Trophoblast cell (in vitro differentiated cells and primary cell): ENCODE data around the gene LRRC25.

ENCODE experiments used
- DNase-seq, 2 donors: peaks; one replicate each; pipeline ENCODE4 v3.0.0-alpha.2; 2016
- H2AFZ ChIP-seq: 2 replicates; pipeline ENCODE4 v1.6.1; 2013; ENCODE audit warnings: low read length, moderate library complexity, mild to moderate bottlenecking; ENCODE audit not compliant: insufficient read depth, poor library complexity
- H2AK5ac ChIP-seq: 2 replicates; pipeline ENCODE4 v1.6.1; 2013; ENCODE audit warnings: mild to moderate bottlenecking, low read length
- H2BK120ac ChIP-seq: 2 replicates; pipeline ENCODE4 v1.6.1; 2013; ENCODE audit warnings: low read length, mild to moderate bottlenecking, moderate library complexity; ENCODE audit not compliant: insufficient read depth, poor library complexity
- H2BK12ac ChIP-seq: 2 replicates; pipeline ENCODE4 v1.6.1; 2013; ENCODE audit warnings: mild to moderate bottlenecking, low read length, moderate library complexity
- H2BK5ac ChIP-seq: 2 replicates; pipeline ENCODE4 v1.6.1; 2013; ENCODE audit warnings: low read length, low read depth, moderate library complexity, mild to moderate bottlenecking; ENCODE audit not compliant: poor library complexity
- H3K14ac ChIP-seq: 2 replicates; pipeline ENCODE4 v1.6.1; 2013; ENCODE audit warnings: mild to moderate bottlenecking, low read length
- H3K18ac ChIP-seq: 2 replicates; pipeline ENCODE4 v1.6.1; 2013; ENCODE audit warnings: mild to moderate bottlenecking, low read length
- H3K23ac ChIP-seq: 2 replicates; pipeline ENCODE4 v1.6.1; 2013; ENCODE audit warnings: low read length
- H3K27ac ChIP-seq: 2 replicates; pipeline ENCODE4 v1.5.1; 2013; ENCODE audit warnings: low read depth, mild to moderate bottlenecking, inconsistent platforms, low read length, moderate library complexity
- H3K27me3 ChIP-seq: 2 replicates; pipeline ENCODE4 v1.6.1; 2013; ENCODE audit warnings: inconsistent platforms, mild to moderate bottlenecking, low read length, moderate library complexity; ENCODE audit not compliant: insufficient read depth
- H3K36me3 ChIP-seq, 2 experiments: 1 replicate in 1 of 2; 2 replicates in 1 of 2; pipeline ENCODE4 v1.6.1; 2013; ENCODE audit warnings: low read length in 2 of 2, mild to moderate bottlenecking in 2 of 2, moderate library complexity in 1 of 2; ENCODE audit not compliant: insufficient read depth in 2 of 2, control insufficient read depth in 1 of 2
- H3K4ac ChIP-seq: 2 replicates; pipeline ENCODE4 v1.6.1; 2013; ENCODE audit warnings: low read depth, mild to moderate bottlenecking, low read length, moderate library complexity
- H3K4me1 ChIP-seq, 2 experiments: 1 replicate in 1 of 2; 2 replicates in 1 of 2; pipeline ENCODE4 v1.6.1; 2013; ENCODE audit warnings: low read length in 2 of 2, mild to moderate bottlenecking in 2 of 2, moderate library complexity in 1 of 2; ENCODE audit not compliant: insufficient read depth in 2 of 2, control insufficient read depth in 1 of 2
- H3K4me2 ChIP-seq: 2 replicates; pipeline ENCODE4 v1.6.1; 2013; ENCODE audit warnings: inconsistent platforms, mild to moderate bottlenecking, low read length, moderate library complexity
- H3K4me3 ChIP-seq: 2 replicates; pipeline ENCODE4 v1.5.1; 2013; ENCODE audit warnings: mild to moderate bottlenecking, low read depth, low read length, inconsistent platforms
- H3K79me1 ChIP-seq: one replicate; pipeline ENCODE4 v1.6.1; 2013; ENCODE audit warnings: low read length
- H3K79me2 ChIP-seq: 2 replicates; pipeline ENCODE4 v1.6.1; 2013; ENCODE audit warnings: low read length, mild to moderate bottlenecking; ENCODE audit not compliant: control insufficient read depth, insufficient read depth, poor library complexity
- H3K9ac ChIP-seq: 2 replicates; pipeline ENCODE4 v1.6.1; 2013; ENCODE audit warnings: mild to moderate bottlenecking, low read length
- H3K9me3 ChIP-seq: 2 replicates; pipeline ENCODE4 v1.6.1; 2013; ENCODE audit warnings: low read depth, mild to moderate bottlenecking, control low read depth, inconsistent platforms, low read length; ENCODE audit not compliant: insufficient read depth
- H4K12ac ChIP-seq: 2 replicates; pipeline ENCODE4 v1.6.1; 2013; ENCODE audit warnings: low read depth, mild to moderate bottlenecking, low read length, moderate library complexity
- H4K8ac ChIP-seq: 2 replicates; pipeline ENCODE4 v1.6.1; 2013; ENCODE audit warnings: low read depth, mild to moderate bottlenecking, low read length, moderate library complexity
- H4K91ac ChIP-seq: one replicate; pipeline ENCODE4 v1.6.1; 2013; ENCODE audit warnings: low read depth, mild to moderate bottlenecking, low read length, moderate library complexity
- WGBS: extraction: QIAGEN DNeasy Blood & Tissue Kit; methylation state at CpG from one replicate; pipeline ENCODE4 v1.1.7; 2013; ENCODE audit warnings: missing lambda C conversion rate; ENCODE audit not compliant: insufficient read length, insufficient coverage; ENCODE audit errors: extremely low coverage; 5-methylcytosine and 5-hydroxymethylcytosine counted together

LRRC25 gene

DNA sequence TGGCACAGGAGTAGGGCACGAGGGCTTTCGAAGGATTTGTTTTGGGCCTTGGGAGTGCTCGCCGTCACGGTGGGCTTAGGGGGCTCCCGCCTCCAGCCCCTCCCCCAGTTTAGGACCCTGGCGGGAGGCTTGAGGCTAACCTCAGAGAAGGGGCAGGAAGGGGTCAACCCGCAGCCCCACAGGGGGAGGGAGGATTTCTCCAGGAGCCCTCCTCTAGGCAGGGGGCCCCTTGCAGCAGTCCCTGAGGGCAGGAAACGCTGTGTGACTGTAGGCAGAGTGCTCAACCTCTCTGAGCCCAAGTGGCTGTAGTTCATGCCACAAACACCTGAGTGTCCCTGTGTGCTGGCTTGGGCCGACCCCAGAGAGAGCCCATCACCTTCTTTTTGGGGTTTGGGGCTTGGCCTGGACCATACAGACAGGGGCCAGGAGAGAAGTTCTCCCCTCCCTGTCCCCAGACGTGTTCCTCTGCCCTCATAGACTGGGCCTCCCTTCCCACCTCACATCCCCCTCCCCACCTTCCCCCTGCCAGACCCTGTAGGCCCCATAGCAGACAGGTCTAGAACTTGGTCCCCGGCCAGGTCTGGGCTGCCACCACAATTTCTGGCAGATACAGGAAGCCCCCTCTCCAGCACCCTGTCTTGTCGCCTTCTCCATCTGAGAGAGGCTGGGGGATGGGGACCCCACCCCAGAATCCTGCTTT is 32.4 kb upstream of the LRRC25 start:
- peaks cover 20% of the 10 kb centered on the region for H3K79me1 ChIP-seq

DNA sequence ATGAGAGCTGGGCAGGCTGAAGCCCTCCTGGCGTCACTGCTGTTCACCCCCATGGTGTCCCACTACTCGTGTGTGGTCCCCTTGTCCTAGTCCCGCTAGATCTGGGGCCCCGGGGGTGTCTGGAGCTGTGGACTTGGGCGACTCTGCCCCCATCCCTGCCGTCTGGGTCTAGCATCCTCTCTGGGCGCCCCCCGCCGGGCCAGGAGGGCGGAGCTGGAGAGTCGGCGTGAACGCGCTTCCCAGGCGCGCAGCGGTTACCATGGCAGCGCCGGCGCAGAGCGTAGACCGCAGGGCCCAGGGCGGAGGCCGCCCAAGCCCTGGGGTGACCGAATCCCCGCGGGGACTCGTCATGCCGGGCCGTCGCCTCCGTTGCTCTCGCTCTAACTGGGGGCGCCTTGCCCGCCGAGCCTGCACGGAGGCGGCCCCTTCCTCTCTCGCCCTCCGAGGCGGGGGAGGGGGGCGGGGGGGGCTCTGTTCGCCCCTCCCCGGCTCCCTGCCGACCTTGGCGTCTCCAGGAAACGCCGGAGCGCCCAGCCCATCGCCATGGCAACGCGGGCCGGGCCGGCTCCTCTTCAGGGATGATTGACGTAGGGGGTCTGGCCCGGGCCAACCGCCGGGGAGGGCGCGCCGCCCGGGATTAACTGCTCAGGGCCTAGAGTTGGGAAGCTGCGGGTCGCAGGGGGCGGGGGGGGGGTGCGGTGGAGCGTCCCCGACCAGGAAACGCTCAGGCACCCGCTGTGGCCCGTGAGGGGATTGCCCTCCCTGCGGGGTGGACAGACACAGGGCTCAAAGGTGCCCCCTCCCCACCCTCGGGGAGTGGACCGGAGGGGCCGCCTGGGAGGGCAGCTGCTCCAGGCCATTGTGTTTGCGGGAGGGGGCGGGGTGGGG is 31.6 kb upstream of the LRRC25 start:
- H3K14ac ChIP-seq, result peak overlapping the region; percentile 36
- H3K4me1 ChIP-seq, result peaks cover 23 to 24% of the 10 kb centered on the region in 2 experiments
- H2BK12ac ChIP-seq, result peak overlapping the region; percentile 51
- H2AFZ ChIP-seq, result no peak overlapping the region
- peak overlapping the region; percentile 7 for H4K12ac ChIP-seq
- DNase-seq, result peak; percentile 40 to 61
- peak overlapping the region; percentile 33 for H3K18ac ChIP-seq
- no peaks in the 10 kb centered on the region for H3K9me3 ChIP-seq
- peaks cover 8% of the 10 kb centered on the region for H3K79me2 ChIP-seq
- peaks cover 18% of the 10 kb centered on the region for H3K79me1 ChIP-seq
- H3K4me3 ChIP-seq, result peak overlapping the region; percentile 67
- H2BK120ac ChIP-seq, result peak overlapping the region; percentile 52
- peak overlapping the region; percentile 79 for H4K91ac ChIP-seq
- WGBS, result no CpG with 5 or more reads among the region's 77 CpGs
- peaks cover 0 to 4% of the 10 kb centered on the region in 2 experiments for H3K36me3 ChIP-seq
- no peak overlapping the region for H3K9ac ChIP-seq
- no peaks in the 10 kb centered on the region for H3K27me3 ChIP-seq
- peak overlapping the region; percentile 61 for H4K8ac ChIP-seq
- H3K23ac ChIP-seq, result no peak overlapping the region
- H3K27ac ChIP-seq, result peak overlapping the region; percentile 15
- peak overlapping the region; percentile 50 for H2BK5ac ChIP-seq
- peak overlapping the region; percentile 34 for H3K4ac ChIP-seq
- H3K4me2 ChIP-seq, result peak overlapping the region; percentile 70
- peak overlapping the region; percentile 40 for H2AK5ac ChIP-seq

More for the DNA sequence above, 32.4 kb upstream of the LRRC25 start:
- no peak overlapping the region for H3K27ac ChIP-seq
- H2AFZ ChIP-seq, result no peak overlapping the region
- peak overlapping the region; percentile 40 for H4K12ac ChIP-seq
- no peaks in the 10 kb centered on the region for H3K9me3 ChIP-seq
- DNase-seq, result no peak
- peak overlapping the region; percentile 70 for H3K4me2 ChIP-seq
- H3K4ac ChIP-seq, result peak overlapping the region; percentile 34
- peaks cover 5 to 9% of the 10 kb centered on the region in 2 experiments for H3K36me3 ChIP-seq
- H3K18ac ChIP-seq, result peak overlapping the region; percentile 19
- peak overlapping the region; percentile 36 for H3K14ac ChIP-seq
- H3K23ac ChIP-seq, result no peak overlapping the region
- peak overlapping the region; percentile 24 for H3K9ac ChIP-seq
- H3K4me3 ChIP-seq, result peak overlapping the region; percentile 18
- H3K79me2 ChIP-seq, result peaks cover 9% of the 10 kb centered on the region
- peak overlapping the region; percentile 25 for H2BK12ac ChIP-seq
- peaks cover 30% of the 10 kb centered on the region in 2 experiments for H3K4me1 ChIP-seq
- no CpG with 5 or more reads among the region's 13 CpGs for WGBS
- peak overlapping the region; percentile 18 for H2AK5ac ChIP-seq
- peak overlapping the region; percentile 45 for H2BK5ac ChIP-seq
- no peak overlapping the region for H2BK120ac ChIP-seq
- H4K91ac ChIP-seq, result peak overlapping the region; percentile 79
- peak overlapping the region; percentile 61 for H4K8ac ChIP-seq
- H3K27me3 ChIP-seq, result no peaks in the 10 kb centered on the region

GRCh38 chr19:18428173-18428786 is 30.9 kb upstream of the LRRC25 start:
- no peak overlapping the region for H3K9ac ChIP-seq
- no peak overlapping the region for H3K23ac ChIP-seq
- H3K4me2 ChIP-seq, result peak overlapping the region; percentile 70
- H3K4ac ChIP-seq, result no peak overlapping the region
- peaks cover 0 to 4% of the 10 kb centered on the region in 2 experiments for H3K36me3 ChIP-seq
- no peak overlapping the region for H2BK12ac ChIP-seq
- H4K8ac ChIP-seq, result peak overlapping the region; percentile 16
- no peak overlapping the region for H3K4me3 ChIP-seq
- no peak overlapping the region for H4K91ac ChIP-seq
- no peak overlapping the region for H4K12ac ChIP-seq
- H2BK120ac ChIP-seq, result no peak overlapping the region
- H3K14ac ChIP-seq, result no peak overlapping the region
- H3K27me3 ChIP-seq, result no peaks in the 10 kb centered on the region
- H3K27ac ChIP-seq, result no peak overlapping the region
- H3K18ac ChIP-seq, result no peak overlapping the region
- WGBS, result no CpG with 5 or more reads among the region's 17 CpGs
- H2BK5ac ChIP-seq, result no peak overlapping the region
- no peak overlapping the region for H2AFZ ChIP-seq
- H3K79me1 ChIP-seq, result peaks cover 16% of the 10 kb centered on the region
- H3K9me3 ChIP-seq, result no peaks in the 10 kb centered on the region
- H3K79me2 ChIP-seq, result peaks cover 6% of the 10 kb centered on the region
- H2AK5ac ChIP-seq, result peak overlapping the region; percentile 40
- H3K4me1 ChIP-seq, result peaks cover 22% of the 10 kb centered on the region in 2 experiments
- no peak for DNase-seq

DNA sequence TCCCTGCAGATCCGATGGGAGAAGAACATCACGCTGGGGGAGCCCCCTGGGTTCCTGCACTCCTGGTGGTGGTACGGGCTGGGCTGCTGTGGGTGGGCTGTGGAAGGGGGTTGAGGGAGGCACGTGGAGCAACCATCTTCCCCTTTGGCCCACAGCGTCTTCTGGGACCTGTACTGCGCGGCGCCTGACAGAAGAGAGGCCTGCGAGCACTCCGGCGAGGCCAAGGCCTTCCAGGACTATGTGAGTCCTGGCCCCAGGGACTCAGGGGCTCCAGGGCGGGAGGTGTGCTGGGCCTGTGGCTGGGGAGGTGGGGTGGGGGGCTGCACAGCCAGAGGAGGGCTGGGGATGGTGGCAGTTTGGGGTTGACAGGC is 30.3 kb upstream of the LRRC25 start:
- Histone ChIP-seq H3K27me3 (no peaks in the 10 kb centered on the region), H3K4me2 (no peak overlapping the region), H2BK120ac (no peak overlapping the region), H3K23ac (no peak overlapping the region), H3K9me3 (no peaks in the 10 kb centered on the region), H3K36me3 (peaks cover 0 to 4% of the 10 kb centered on the region in 2 experiments), H3K79me1 (peaks cover 10% of the 10 kb centered on the region), H2AK5ac (no peak overlapping the region), H4K8ac (no peak overlapping the region), H2AFZ (no peak overlapping the region), H3K4me3 (no peak overlapping the region), H3K27ac (no peak overlapping the region), H2BK5ac (no peak overlapping the region), H4K91ac (no peak overlapping the region), H4K12ac (no peak overlapping the region), H3K18ac (no peak overlapping the region), H3K9ac (no peak overlapping the region), H3K79me2 (peaks cover 6% of the 10 kb centered on the region), H3K14ac (no peak overlapping the region), H3K4me1 (peaks cover 16% of the 10 kb centered on the region in 2 experiments), H3K4ac (no peak overlapping the region), H2BK12ac (no peak overlapping the region)
- WGBS, result no CpG with 5 or more reads among the region's 12 CpGs
- DNase-seq, result no peak
